HepG2 (cell line): ENCODE data around the gene DIPK1B. TPM values are rescaled to one million over a fixed set of nuclear protein-coding genes. Genes with fewer than 3 reads are reported as not detected.

ENCODE experiments used
- CCAR2 ChIP-seq: fragments of 200-400 bp; formaldehyde crosslinking; optimal IDR thresholded peaks from 2 replicates; pipeline ENCODE3; 2018; ENCODE audit warnings: low read depth, mild to moderate bottlenecking, low read length, moderate library complexity
- CREB3 ChIP-seq: sonication (generic); formaldehyde crosslinking; IDR thresholded peaks from 2 replicates; pipeline ENCODE4 v1.5.0; 2020; ENCODE audit warnings: missing genetic modification reagents
- DPF2 ChIP-seq: sonication (generic); formaldehyde crosslinking; IDR thresholded peaks from 2 replicates; pipeline ENCODE4 v1.4.0; 2020; ENCODE audit warnings: mild to moderate bottlenecking, low read depth, missing genetic modification reagents, borderline replicate concordance
- GATAD2A ChIP-seq: IDR thresholded peaks from 2 replicates; pipeline ENCODE4 v1.6.1; 2016
- HNF1A ChIP-seq, 2 experiments: sonication (generic) in 1 of 2; formaldehyde crosslinking in 1 of 2; IDR thresholded peaks; 2 replicates each; pipeline versions ENCODE4 v1.4.0 to v1.6.1; 2016 to 2020; ENCODE audit warnings: borderline replicate concordance in 1 of 2, low read depth in 1 of 2, mild to moderate bottlenecking in 1 of 2, missing genetic modification reagents in 1 of 2
- HNRNPUL1 ChIP-seq: fragments of 200-400 bp; formaldehyde crosslinking; IDR thresholded peaks from 2 replicates; pipeline ENCODE4 v1.6.1; 2017; ENCODE audit warnings: low read depth, mild to moderate bottlenecking, low read length, moderate library complexity
- HOXA7 ChIP-seq: sonication (generic); formaldehyde crosslinking; IDR thresholded peaks from 2 replicates; pipeline ENCODE4 v1.8.1; 2022; ENCODE audit warnings: mild to moderate bottlenecking, missing genetic modification reagents, moderate library complexity
- MBD4 ChIP-seq: IDR thresholded peaks from 2 replicates; pipeline ENCODE4 v1.6.1; 2012; ENCODE audit warnings: low read length, inconsistent platforms, borderline replicate concordance
- MTA1 ChIP-seq: sonication (generic); formaldehyde crosslinking; IDR thresholded peaks from 2 replicates; pipeline ENCODE4 v1.4.0; 2020; ENCODE audit warnings: missing genetic modification reagents, mild to moderate bottlenecking, borderline replicate concordance
- NCOA5 ChIP-seq: sonication (generic); formaldehyde crosslinking; IDR thresholded peaks from 2 replicates; pipeline ENCODE4 v1.4.0; 2020; ENCODE audit warnings: missing genetic modification reagents
- ONECUT2 ChIP-seq: sonication (generic); formaldehyde crosslinking; IDR thresholded peaks from 2 replicates; pipeline ENCODE4 v1.4.0; 2020; ENCODE audit warnings: missing genetic modification reagents
- POLR2A ChIP-seq, 2 experiments: IDR thresholded peaks; 2 replicates each; pipeline ENCODE4 v1.6.1; 2011; ENCODE audit warnings: low read depth in 2 of 2, low read length in 2 of 2, mild to moderate bottlenecking in 1 of 2, moderate library complexity in 1 of 2; ENCODE audit not compliant: insufficient read depth in 1 of 2
- SP5 ChIP-seq: IDR thresholded peaks from 2 replicates; pipeline ENCODE4 v1.6.1; 2016; ENCODE audit warnings: low read depth, borderline replicate concordance
- ZFYVE20 ChIP-seq: sonication (generic); formaldehyde crosslinking; IDR thresholded peaks from 2 replicates; pipeline ENCODE4 v1.8.0; 2023; ENCODE audit warnings: low read depth, mild to moderate bottlenecking, moderate library complexity, missing genetic modification reagents, borderline replicate concordance
- ZIK1 ChIP-seq: sonication (generic); formaldehyde crosslinking; IDR thresholded peaks from 2 replicates; pipeline ENCODE4 v1.5.0; 2020; ENCODE audit warnings: mild to moderate bottlenecking, low read depth, missing genetic modification reagents, borderline replicate concordance
- ZNF703 ChIP-seq: sonication (generic); formaldehyde crosslinking; IDR thresholded peaks from 2 replicates; pipeline ENCODE4 v1.5.1; 2020; ENCODE audit warnings: missing genetic modification reagents, mild to moderate bottlenecking, moderate library complexity, borderline replicate concordance
- polyA plus RNA-seq, 8 experiments: library from polyadenylated mRNA; depleted of rRNA in 3 of 8; stranded (reverse) in 7 of 8; unstranded in 1 of 8; fragments of >200 nt; fragmentation: Illumina TruSeq in 4 of 8; extraction: Trizol in 4 of 8; gene quantifications; 2 replicates each; pipeline versions ENCODE4 v1.2.1 to v1.2.3, GENCODE V29; 2011 to 2016; ENCODE audit warnings: low read depth in 4 of 8, missing spikeins in 1 of 8, mixed read lengths in 1 of 8; ENCODE audit not compliant: insufficient read depth in 1 of 8
- total RNA-seq, 5 experiments: library from RNA; depleted of rRNA; stranded (reverse); fragments of >200 nt; fragmentation: Illumina TruSeq; extraction: Trizol; gene quantifications; 2 replicates each; pipeline ENCODE4 v1.2.3, GENCODE V29; 2016; ENCODE audit warnings: low read depth in 1 of 5
- TF ChIP-seq, protein P1 (sequence below): sonication (generic); formaldehyde crosslinking; IDR thresholded peaks from 2 replicates; pipeline ENCODE4 v1.4.0; 2020; ENCODE audit warnings: mild to moderate bottlenecking, missing genetic modification reagents
- TF ChIP-seq, protein P2 (sequence below): sonication (generic); formaldehyde crosslinking; IDR thresholded peaks from 2 replicates; pipeline ENCODE4 v1.8.0; 2023; ENCODE audit warnings: mild to moderate bottlenecking, missing genetic modification reagents
- TF ChIP-seq, protein P3 (sequence below): IDR thresholded peaks from 2 replicates; pipeline ENCODE4 v1.6.1; 2016

DIPK1B gene
- total and polyA plus RNA-seq, 2 of the 13 experiments (the other 11 are each of a cell fraction or from before 2014, with no cell fraction given): 0.18 to 3.9 TPM

- TF ChIP-seq HNF1A (IDR thresholded peaks at IDR 0.05; ENCODE audit: low read depth): no peak
- peak; percentile 56; the same call in 1 of the 2 replicates for TF ChIP-seq HNF1A (CRISPR knock-in tag; IDR thresholded peaks at IDR 0.05; ENCODE audit: borderline replicate concordance)
- peak in 1 of 2 experiments; percentile 99; a peak in 2 of 4 replicates for TF ChIP-seq POLR2A (IDR thresholded peaks at IDR 0.05; ENCODE audit: insufficient read depth in 1 of 2, low read depth in 2 of 2, low read length in 2 of 2)
- no peak for TF ChIP-seq ZFYVE20
- no peak for TF ChIP-seq DPF2 (CRISPR knock-in tag)
- peak; percentile 55; the same call in 1 of the 2 replicates for TF ChIP-seq GATAD2A (CRISPR knock-in tag)
- TF ChIP-seq MTA1 (CRISPR knock-in tag): peak; percentile 61; the same call in 1 of the 2 replicates
- TF ChIP-seq HNRNPUL1: peak; percentile 72; the same call in 1 of the 2 replicates
- TF ChIP-seq HOXA7 (CRISPR knock-in tag): no peak
- TF ChIP-seq MBD4: no peak
- TF ChIP-seq CCAR2: peak; percentile 56
- TF ChIP-seq ZNF703 (CRISPR knock-in tag): peak; percentile 86; the same call in 1 of the 2 replicates
- TF ChIP-seq, protein P1, sequence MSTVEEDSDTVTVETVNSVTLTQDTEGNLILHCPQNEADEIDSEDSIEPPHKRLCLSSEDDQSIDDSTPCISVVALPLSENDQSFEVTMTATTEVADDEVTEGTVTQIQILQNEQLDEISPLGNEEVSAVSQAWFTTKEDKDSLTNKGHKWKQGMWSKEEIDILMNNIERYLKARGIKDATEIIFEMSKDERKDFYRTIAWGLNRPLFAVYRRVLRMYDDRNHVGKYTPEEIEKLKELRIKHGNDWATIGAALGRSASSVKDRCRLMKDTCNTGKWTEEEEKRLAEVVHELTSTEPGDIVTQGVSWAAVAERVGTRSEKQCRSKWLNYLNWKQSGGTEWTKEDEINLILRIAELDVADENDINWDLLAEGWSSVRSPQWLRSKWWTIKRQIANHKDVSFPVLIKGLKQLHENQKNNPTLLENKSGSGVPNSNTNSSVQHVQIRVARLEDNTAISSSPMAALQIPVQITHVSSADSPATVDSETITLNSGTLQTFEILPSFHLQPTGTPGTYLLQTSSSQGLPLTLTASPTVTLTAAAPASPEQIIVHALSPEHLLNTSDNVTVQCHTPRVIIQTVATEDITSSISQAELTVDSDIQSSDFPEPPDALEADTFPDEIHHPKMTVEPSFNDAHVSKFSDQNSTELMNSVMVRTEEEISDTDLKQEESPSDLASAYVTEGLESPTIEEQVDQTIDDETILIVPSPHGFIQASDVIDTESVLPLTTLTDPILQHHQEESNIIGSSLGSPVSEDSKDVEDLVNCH (CRISPR knock-in tag): no peak
- TF ChIP-seq ZIK1 (CRISPR knock-in tag): peak; percentile 81
- peak; percentile 34; the same call in 1 of the 2 replicates for TF ChIP-seq ONECUT2
- TF ChIP-seq SP5: peak; percentile 59; the same call in 1 of the 2 replicates
- no peak for TF ChIP-seq NCOA5 (CRISPR knock-in tag)
- TF ChIP-seq CREB3 (CRISPR knock-in tag): 0 out of 2 replicates have a peak, but pooled peaks have one; percentile 62
- TF ChIP-seq, protein P2, sequence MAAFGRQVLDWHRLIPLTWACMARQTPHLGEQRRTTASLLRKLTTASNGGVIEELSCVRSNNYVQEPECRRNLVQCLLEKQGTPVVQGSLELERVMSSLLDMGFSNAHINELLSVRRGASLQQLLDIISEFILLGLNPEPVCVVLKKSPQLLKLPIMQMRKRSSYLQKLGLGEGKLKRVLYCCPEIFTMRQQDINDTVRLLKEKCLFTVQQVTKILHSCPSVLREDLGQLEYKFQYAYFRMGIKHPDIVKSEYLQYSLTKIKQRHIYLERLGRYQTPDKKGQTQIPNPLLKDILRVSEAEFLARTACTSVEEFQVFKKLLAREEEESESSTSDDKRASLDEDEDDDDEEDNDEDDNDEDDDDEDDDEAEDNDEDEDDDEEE (CRISPR knock-in tag): peak; percentile 78
- TF ChIP-seq, protein P3, sequence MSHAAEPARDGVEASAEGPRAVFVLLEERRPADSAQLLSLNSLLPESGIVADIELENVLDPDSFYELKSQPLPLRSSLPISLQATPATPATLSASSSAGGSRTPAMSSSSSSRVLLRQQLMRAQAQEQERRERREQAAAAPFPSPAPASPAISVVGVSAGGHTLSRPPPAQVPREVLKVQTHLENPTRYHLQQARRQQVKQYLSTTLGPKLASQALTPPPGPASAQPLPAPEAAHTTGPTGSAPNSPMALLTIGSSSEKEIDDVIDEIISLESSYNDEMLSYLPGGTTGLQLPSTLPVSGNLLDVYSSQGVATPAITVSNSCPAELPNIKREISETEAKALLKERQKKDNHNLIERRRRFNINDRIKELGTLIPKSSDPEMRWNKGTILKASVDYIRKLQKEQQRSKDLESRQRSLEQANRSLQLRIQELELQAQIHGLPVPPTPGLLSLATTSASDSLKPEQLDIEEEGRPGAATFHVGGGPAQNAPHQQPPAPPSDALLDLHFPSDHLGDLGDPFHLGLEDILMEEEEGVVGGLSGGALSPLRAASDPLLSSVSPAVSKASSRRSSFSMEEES: peak; percentile 77
Measured at GRCh38 chr9:136728080-136728547, 15.7 kb downstream of the DIPK1B start (continued).
